ENCODE results near the gene ITGBL1. TPM values are rescaled to one million over a fixed set of nuclear protein-coding genes. Genes with fewer than 3 reads are reported as not detected.

The ITGBL1 gene
- total RNA-seq, 1 experiment from 2014 or later: not detected

- POLR2A ChIA-PET: no interaction called here
- no peaks in the 10 kb centered on the region for H3K27me3 Mint-ChIP-seq (ENCODE audit: insufficient read depth, unreplicated experiment)
- H3K36me3 Mint-ChIP-seq (ENCODE audit: insufficient read depth, unreplicated experiment): no peaks in the 10 kb centered on the region
- H3K27me3 ChIP-seq (replicated peaks; ENCODE audit: control insufficient read depth, insufficient read depth, low read length): no peaks in the 10 kb centered on the region
- H3K4me1 Mint-ChIP-seq (ENCODE audit: low read depth, unreplicated experiment): no peaks in the 10 kb centered on the region
- H3K27ac Mint-ChIP-seq (ENCODE audit: unreplicated experiment): no peak overlapping the region
- DNase-seq: no peak
- H3K36me3 ChIP-seq (ENCODE audit: control insufficient read depth, insufficient read depth, low read length): no peaks in the 10 kb centered on the region
- intact Hi-C loops (cut with micrococcal nuclease; ENCODE audit: unreplicated experiment): no loop called here
- no peaks in the 10 kb centered on the region for H3K4me1 ChIP-seq
- no peak for TF ChIP-seq CTCF (IDR thresholded peaks at IDR 0.05; ENCODE audit: insufficient read depth in 1 of 2, low read depth in 1 of 2, low read length in 1 of 2, severe bottlenecking in 1 of 2, unreplicated experiment in 1 of 2)
- H3K4me3 ChIP-seq (ENCODE audit: low read depth, low read length): no peak overlapping the region
- H3K9me3 ChIP-seq: no peaks in the 10 kb centered on the region
- no peaks in the 10 kb centered on the region for H3K9me3 Mint-ChIP-seq (ENCODE audit: unreplicated experiment)
- no peak overlapping the region for H3K4me3 Mint-ChIP-seq (ENCODE audit: unreplicated experiment)
- CTCF ChIA-PET: no interaction called here
- BruUV-seq (replicated peaks): no TSS peak
Observed at GRCh38 chr13:101645871-101646270, 193.4 kb downstream of the ITGBL1 start.

- ChIA-PET POLR2A (no interaction called here), CTCF (no interaction called here)
- no peaks in the 10 kb centered on the region for H3K27me3 ChIP-seq (replicated peaks; ENCODE audit: control insufficient read depth, insufficient read depth, low read length)
- no peak for TF ChIP-seq CTCF (IDR thresholded peaks at IDR 0.05; ENCODE audit: insufficient read depth in 1 of 2, low read depth in 1 of 2, low read length in 1 of 2, severe bottlenecking in 1 of 2, unreplicated experiment in 1 of 2)
- H3K36me3 ChIP-seq (ENCODE audit: control insufficient read depth, insufficient read depth, low read length): no peaks in the 10 kb centered on the region
- H3K4me1 ChIP-seq: no peaks in the 10 kb centered on the region
- BruUV-seq (replicated peaks): no TSS peak
- intact Hi-C loops (cut with micrococcal nuclease; ENCODE audit: unreplicated experiment): no loop called here
- no peak overlapping the region for H3K27ac Mint-ChIP-seq (ENCODE audit: unreplicated experiment)
- no peaks in the 10 kb centered on the region for H3K36me3 Mint-ChIP-seq (ENCODE audit: insufficient read depth, unreplicated experiment)
- no peak for DNase-seq
- H3K9me3 Mint-ChIP-seq (ENCODE audit: unreplicated experiment): no peaks in the 10 kb centered on the region
- no peak overlapping the region for H3K4me3 Mint-ChIP-seq (ENCODE audit: unreplicated experiment)
- no peaks in the 10 kb centered on the region for H3K9me3 ChIP-seq
- H3K4me3 ChIP-seq (ENCODE audit: low read depth, low read length): no peak overlapping the region
- no peaks in the 10 kb centered on the region for H3K27me3 Mint-ChIP-seq (ENCODE audit: insufficient read depth, unreplicated experiment)
- H3K4me1 Mint-ChIP-seq (ENCODE audit: low read depth, unreplicated experiment): no peaks in the 10 kb centered on the region
Observed at GRCh38 chr13:101647760-101648159, 195.3 kb downstream of the ITGBL1 start.

- no peaks in the 10 kb centered on the region for H3K27me3 ChIP-seq (replicated peaks; ENCODE audit: control insufficient read depth, insufficient read depth, low read length)
- DNase-seq: no peak
- Mint-ChIP-seq H3K27ac (ENCODE audit: unreplicated experiment) (no peak overlapping the region), H3K9me3 (ENCODE audit: unreplicated experiment) (no peaks in the 10 kb centered on the region), H3K4me3 (ENCODE audit: unreplicated experiment) (no peak overlapping the region), H3K27me3 (ENCODE audit: insufficient read depth, unreplicated experiment) (no peaks in the 10 kb centered on the region), H3K4me1 (ENCODE audit: low read depth, unreplicated experiment) (no peaks in the 10 kb centered on the region), H3K36me3 (ENCODE audit: insufficient read depth, unreplicated experiment) (no peaks in the 10 kb centered on the region)
- CTCF ChIA-PET: no interaction called here
- intact Hi-C loops (cut with micrococcal nuclease; ENCODE audit: unreplicated experiment): no loop called here
- H3K4me1 ChIP-seq: no peaks in the 10 kb centered on the region
- H3K36me3 ChIP-seq (ENCODE audit: control insufficient read depth, insufficient read depth, low read length): no peaks in the 10 kb centered on the region
- H3K4me3 ChIP-seq (ENCODE audit: low read depth, low read length): no peak overlapping the region
- POLR2A ChIA-PET: no interaction called here
- no peak for TF ChIP-seq CTCF (IDR thresholded peaks at IDR 0.05; ENCODE audit: insufficient read depth in 1 of 2, low read depth in 1 of 2, low read length in 1 of 2, severe bottlenecking in 1 of 2, unreplicated experiment in 1 of 2)
- BruUV-seq (replicated peaks): no TSS peak
- H3K9me3 ChIP-seq: no peaks in the 10 kb centered on the region
Observed at GRCh38 chr13:101648766-101649487, 196.5 kb downstream of the ITGBL1 start.

All from Caco-2 (cell line).